Testis (tissue), 3 donors: ENCODE results near the gene NT5C1A. TPM values are rescaled to one million over a fixed set of nuclear protein-coding genes. Genes with fewer than 3 reads are reported as not detected.

Experiments
- DNase-seq: peaks from one replicate; pipeline ENCODE4 v3.0.0-alpha.2; 2019
- H3K27ac ChIP-seq, 2 donors: fragments of 200-600 bp; sonication (generic); one replicate each; pipeline ENCODE4 v1.5.1; 2019
- H3K27me3 ChIP-seq: fragments of 200-600 bp; sonication (generic); one replicate; pipeline ENCODE4 v1.5.1; 2019
- H3K36me3 ChIP-seq: fragments of 200-600 bp; sonication (generic); one replicate; pipeline ENCODE4 v1.5.1; 2017; ENCODE audit warnings: low read depth; ENCODE audit errors: missing control alignments
- H3K4me1 ChIP-seq: fragments of 200-600 bp; sonication (generic); one replicate; pipeline ENCODE4 v1.5.1; 2019
- H3K4me3 ChIP-seq, 2 donors: fragments of 200-600 bp; sonication (generic); one replicate each; pipeline ENCODE4 v1.5.1; 2017 to 2019
- H3K9me3 ChIP-seq: fragments of 200-600 bp; sonication (generic); one replicate; pipeline ENCODE4 v1.5.1; 2017
- POLR2A ChIP-seq: fragments of 450-650 bp; IDR thresholded peaks from one replicate; pipeline ENCODE4 v1.6.1; 2017; ENCODE audit warnings: antibody characterized with exemption, mild to moderate bottlenecking, moderate library complexity
- WGBS, 2 donors: methylation state at CpG; one replicate each; pipeline ENCODE4 v1.1.5; 2018; 5-methylcytosine and 5-hydroxymethylcytosine counted together
- intact Hi-C: fragments of 100-400 bp; cut with DNase I; formaldehyde crosslinking; loops from one replicate; pipeline ENCODE4 v1.15.1; 2023; ENCODE audit warnings: low total_unique reads
- polyA plus RNA-seq: library from polyadenylated mRNA; stranded (reverse); fragments of 350-450 nt; fragmentation: Illumina TruSeq; extraction: RNeasy Lipid Tissue Mini Kit (QIAGEN cat#74804); gene quantifications from one replicate; pipeline ENCODE4 v1.2.3, GENCODE V29; 2014; ENCODE audit warnings: low read depth, low replicate concordance; ENCODE audit not compliant: insufficient read depth
- total RNA-seq, 2 donors: library from RNA; depleted of rRNA; stranded (reverse); fragments of >200 nt; gene quantifications; one replicate each; pipeline ENCODE4 v1.2.3, GENCODE V29; 2016
- TF ChIP-seq, protein P1 (sequence below), 3 experiments: fragments of 450-650 bp in 2 of 3; fragments of 200-600 bp in 1 of 3; sonication (generic) in 1 of 3; IDR thresholded peaks; one replicate each; pipeline ENCODE4 v1.5.1; 2016 to 2019; ENCODE audit warnings: antibody characterized with exemption in 3 of 3, mild to moderate bottlenecking in 2 of 3, moderate library complexity in 1 of 3

The NT5C1A gene
- total and polyA plus RNA-seq, 3 donors from 2014 or later, result 1.0 to 3.2 (median 2.1) TPM

DNA sequence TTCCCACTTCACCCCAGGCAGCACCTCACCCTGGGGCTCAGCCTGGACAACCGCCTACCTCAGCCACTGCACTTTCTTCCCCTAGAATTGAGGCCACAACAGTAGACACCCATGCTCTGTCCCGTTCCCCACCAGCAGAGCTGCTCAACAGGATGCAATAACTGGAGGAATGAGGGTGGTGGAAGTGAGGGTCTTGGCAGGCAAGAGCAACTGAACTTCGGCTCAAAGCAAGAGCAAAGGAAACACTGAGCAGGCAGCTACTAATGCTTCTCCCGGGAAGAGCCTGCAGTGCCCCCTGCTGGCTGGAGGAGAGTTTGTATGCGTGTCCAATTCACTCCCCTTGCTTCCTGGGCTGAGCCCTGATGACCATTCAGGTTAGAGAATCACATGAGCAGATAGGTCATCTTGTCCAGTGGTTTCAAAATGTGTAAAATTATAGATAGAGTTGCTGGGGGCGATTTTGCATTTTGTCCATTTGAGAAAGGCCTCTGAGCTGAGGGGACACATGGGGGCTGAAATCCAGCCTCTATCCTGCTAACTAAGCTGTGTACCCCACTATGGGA lies 13.9 kb downstream of the NT5C1A start:
- no peak for TF ChIP-seq POLR2A
- TF ChIP-seq, protein P1, sequence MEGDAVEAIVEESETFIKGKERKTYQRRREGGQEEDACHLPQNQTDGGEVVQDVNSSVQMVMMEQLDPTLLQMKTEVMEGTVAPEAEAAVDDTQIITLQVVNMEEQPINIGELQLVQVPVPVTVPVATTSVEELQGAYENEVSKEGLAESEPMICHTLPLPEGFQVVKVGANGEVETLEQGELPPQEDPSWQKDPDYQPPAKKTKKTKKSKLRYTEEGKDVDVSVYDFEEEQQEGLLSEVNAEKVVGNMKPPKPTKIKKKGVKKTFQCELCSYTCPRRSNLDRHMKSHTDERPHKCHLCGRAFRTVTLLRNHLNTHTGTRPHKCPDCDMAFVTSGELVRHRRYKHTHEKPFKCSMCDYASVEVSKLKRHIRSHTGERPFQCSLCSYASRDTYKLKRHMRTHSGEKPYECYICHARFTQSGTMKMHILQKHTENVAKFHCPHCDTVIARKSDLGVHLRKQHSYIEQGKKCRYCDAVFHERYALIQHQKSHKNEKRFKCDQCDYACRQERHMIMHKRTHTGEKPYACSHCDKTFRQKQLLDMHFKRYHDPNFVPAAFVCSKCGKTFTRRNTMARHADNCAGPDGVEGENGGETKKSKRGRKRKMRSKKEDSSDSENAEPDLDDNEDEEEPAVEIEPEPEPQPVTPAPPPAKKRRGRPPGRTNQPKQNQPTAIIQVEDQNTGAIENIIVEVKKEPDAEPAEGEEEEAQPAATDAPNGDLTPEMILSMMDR (IDR thresholded peaks at IDR 0.05), result peak; percentile 52 to 79 (median 53)
- no peak overlapping the region for H3K4me3 ChIP-seq
- WGBS, 2 donors, result 45 to 47% methylated on average over 6 of the region's 6 CpGs
- no peak overlapping the region for H3K27ac ChIP-seq
- peak; percentile 84 for DNase-seq
- peaks cover 10% of the 10 kb centered on the region for H3K4me1 ChIP-seq
- intact Hi-C loops, result no loop called here
- no peaks in the 10 kb centered on the region for H3K9me3 ChIP-seq
- H3K27me3 ChIP-seq, result no peaks in the 10 kb centered on the region
- H3K36me3 ChIP-seq, result no peaks in the 10 kb centered on the region

DNA sequence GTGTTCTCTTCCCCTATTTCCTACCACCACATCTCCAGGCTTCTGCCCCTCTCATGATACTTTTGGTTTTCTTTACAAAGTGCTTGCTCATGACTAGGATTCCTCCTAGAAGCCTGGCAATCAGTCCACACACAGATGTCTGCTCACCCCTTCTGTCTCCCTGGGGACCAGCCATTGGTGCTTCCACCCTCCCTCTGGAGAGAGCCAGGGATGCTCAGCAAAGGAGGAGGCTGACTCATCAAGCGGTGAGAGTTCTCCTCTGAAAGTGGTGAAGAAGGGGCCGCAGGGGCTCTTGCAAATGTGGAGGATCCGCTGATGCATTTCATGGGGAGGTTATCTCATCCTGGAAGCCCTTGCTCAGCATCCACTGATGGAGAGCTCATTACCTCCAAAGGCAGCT lies 14.5 kb downstream of the NT5C1A start:
- Histone ChIP-seq H3K27me3 (no peaks in the 10 kb centered on the region), H3K36me3 (no peaks in the 10 kb centered on the region), H3K9me3 (no peaks in the 10 kb centered on the region), H3K4me1 (peaks cover 16% of the 10 kb centered on the region), H3K4me3 (no peak overlapping the region), H3K27ac (no peak overlapping the region)
- intact Hi-C loops, result no loop called here
- no peak for DNase-seq
- TF ChIP-seq, protein P1 (IDR thresholded peaks at IDR 0.05), result no peak
- TF ChIP-seq POLR2A, result no peak
- 80 to 97% methylated on average over 1 to 3 of the region's 3 CpGs for WGBS, 2 donors

- TF ChIP-seq, protein P1 (IDR thresholded peaks at IDR 0.05), result no peak
- no peak for TF ChIP-seq POLR2A
- Histone ChIP-seq H3K9me3 (no peaks in the 10 kb centered on the region), H3K4me1 (peaks cover 19% of the 10 kb centered on the region), H3K27ac (no peak overlapping the region), H3K27me3 (no peaks in the 10 kb centered on the region), H3K4me3 (no peak overlapping the region), H3K36me3 (no peaks in the 10 kb centered on the region)
- WGBS, 2 donors, result 94 to 96% methylated on average over 2 of the region's 2 CpGs
- intact Hi-C loops, result no loop called here
- DNase-seq, result no peak
These were observed 15.5 kb downstream of the NT5C1A start for GRCh38 chr1:39656391-39656790.

DNA sequence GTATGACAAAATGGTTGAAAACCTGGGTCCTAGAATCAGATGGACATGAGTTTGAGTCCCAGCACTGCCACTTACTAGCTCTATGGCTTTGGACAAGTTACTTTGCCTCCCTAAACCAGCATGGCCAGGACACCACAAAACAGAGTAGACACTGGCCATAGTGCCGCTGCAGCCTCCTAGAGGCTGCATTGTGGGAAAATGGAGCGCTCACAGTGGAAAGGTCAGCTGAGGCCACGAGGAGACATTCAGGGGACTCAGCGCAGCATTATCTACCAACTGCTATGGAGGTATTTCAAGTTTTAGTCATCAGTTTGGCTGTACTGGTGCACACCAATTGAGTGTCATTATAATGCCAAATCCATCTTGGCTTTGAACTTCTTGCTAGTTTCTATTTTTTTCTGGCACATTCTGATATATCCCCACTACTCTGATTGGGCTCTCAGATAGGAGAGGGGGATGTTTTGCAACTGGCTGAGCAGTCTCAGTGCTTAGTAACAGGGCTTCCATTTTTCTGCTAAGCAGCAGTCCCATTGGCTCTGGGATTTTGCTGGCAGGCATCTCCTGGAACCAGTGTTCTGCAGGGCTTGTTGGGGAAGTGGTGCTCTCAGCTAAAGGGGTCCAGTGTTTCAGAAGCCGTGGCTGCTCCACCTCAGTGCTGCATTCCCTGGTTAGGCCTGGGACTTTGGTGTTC lies 16.2 kb downstream of the NT5C1A start:
- no peaks in the 10 kb centered on the region for H3K36me3 ChIP-seq
- peaks cover 19% of the 10 kb centered on the region for H3K4me1 ChIP-seq
- H3K27me3 ChIP-seq, result no peaks in the 10 kb centered on the region
- no peak overlapping the region for H3K27ac ChIP-seq
- intact Hi-C loops, result no loop called here
- H3K4me3 ChIP-seq, result no peak overlapping the region
- no peak for DNase-seq
- no peak for TF ChIP-seq POLR2A
- TF ChIP-seq, protein P1 (IDR thresholded peaks at IDR 0.05), result no peak
- 73 to 92% methylated on average over 4 to 5 of the region's 5 CpGs for WGBS, 2 donors
- H3K9me3 ChIP-seq, result no peaks in the 10 kb centered on the region

DNA sequence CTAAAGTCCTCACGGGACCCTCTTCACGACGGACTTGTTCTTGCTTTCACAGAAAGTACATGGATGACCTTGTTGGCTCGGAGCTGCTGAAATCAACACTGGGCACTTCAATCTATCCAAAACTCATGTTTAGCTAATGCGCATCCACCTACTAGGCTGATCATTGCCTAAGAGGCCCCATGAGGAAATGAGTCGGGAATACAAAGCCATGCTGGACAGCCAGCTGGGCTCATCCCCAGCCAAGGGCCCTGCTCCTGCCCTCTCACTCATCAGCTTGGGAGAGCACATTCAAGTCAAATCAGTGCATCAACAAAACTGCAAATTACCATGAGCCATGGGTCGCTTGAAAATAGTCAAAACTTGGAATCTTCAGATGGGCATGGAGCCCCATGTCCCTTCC lies 17.6 kb downstream of the NT5C1A start:
- Histone ChIP-seq H3K36me3 (no peaks in the 10 kb centered on the region), H3K4me3 (no peak overlapping the region), H3K27me3 (no peaks in the 10 kb centered on the region), H3K4me1 (peaks cover 26% of the 10 kb centered on the region), H3K9me3 (no peaks in the 10 kb centered on the region), H3K27ac (peak overlapping the region in 1 of 2 donors; percentile 26)
- 48 to 77% methylated on average over 7 of the region's 7 CpGs for WGBS, 2 donors
- intact Hi-C loops, result no loop called here
- peak; percentile 34 for DNase-seq
- TF ChIP-seq, protein P1 (IDR thresholded peaks at IDR 0.05), result no peak
- no peak for TF ChIP-seq POLR2A
